Neural progenitor cell (in vitro differentiated cells): ENCODE results near the gene HIGD1A.

Experiments used
- CTCF ChIP-seq: fragments of 200-600 bp; sonication (generic); IDR thresholded peaks from 2 replicates; pipeline ENCODE4 v1.5.1; 2017; ENCODE audit warnings: antibody characterized with exemption, mild to moderate bottlenecking
- EZH2 ChIP-seq: fragments of 200-600 bp; sonication (generic); IDR thresholded peaks from 2 replicates; pipeline ENCODE4 v1.6.1; 2017; ENCODE audit warnings: antibody characterized with exemption, mild to moderate bottlenecking, moderate library complexity
- EZH2phosphoT487 ChIP-seq: fragments of 200-600 bp; sonication (generic); IDR thresholded peaks from 2 replicates; pipeline ENCODE4 v1.6.1; 2017; ENCODE audit warnings: antibody characterized with exemption

- TF ChIP-seq CTCF (no peak), EZH2phosphoT487 (no peak), EZH2 (no peak)
Observed at GRCh38 chr3:42853739-42854302, 49.5 kb upstream of the HIGD1A start.
